IPS-15b (cell line): ENCODE measurements around the gene POMT2.

Source experiments
- H3K27me3 ChIP-seq: one replicate; pipeline ENCODE4 v1.6.1; 2013; ENCODE audit warnings: low read length; ENCODE audit not compliant: control insufficient read depth, insufficient read depth
- H3K36me3 ChIP-seq: one replicate; pipeline ENCODE4 v1.6.1; 2013; ENCODE audit warnings: low read length; ENCODE audit not compliant: control insufficient read depth, insufficient read depth
- H3K4me1 ChIP-seq: one replicate; pipeline ENCODE4 v1.6.1; 2013; ENCODE audit warnings: mild to moderate bottlenecking, low read length; ENCODE audit not compliant: control insufficient read depth, insufficient read depth
- H3K4me3 ChIP-seq: one replicate; pipeline ENCODE4 v1.5.1; 2013; ENCODE audit warnings: low read depth, low read length
- H3K9ac ChIP-seq: one replicate; pipeline ENCODE4 v1.6.1; 2013; ENCODE audit warnings: low read depth, mild to moderate bottlenecking, low read length
- H3K9me3 ChIP-seq: one replicate; pipeline ENCODE4 v1.6.1; 2013; ENCODE audit warnings: mild to moderate bottlenecking, low read length; ENCODE audit not compliant: control insufficient read depth, insufficient read depth

Gene POMT2

GRCh38 chr14:77243853-77244252 is 76.8 kb downstream of the POMT2 start:
- no peak overlapping the region for H3K4me3 ChIP-seq
- H3K36me3 ChIP-seq: peaks cover 9% of the 10 kb centered on the region
- H3K9ac ChIP-seq: no peak overlapping the region
- H3K4me1 ChIP-seq: no peaks in the 10 kb centered on the region
- H3K9me3 ChIP-seq: no peaks in the 10 kb centered on the region
- no peaks in the 10 kb centered on the region for H3K27me3 ChIP-seq

- peaks cover 3% of the 10 kb centered on the region for H3K36me3 ChIP-seq
- no peaks in the 10 kb centered on the region for H3K27me3 ChIP-seq
- no peak overlapping the region for H3K4me3 ChIP-seq
- H3K4me1 ChIP-seq: no peaks in the 10 kb centered on the region
- no peaks in the 10 kb centered on the region for H3K9me3 ChIP-seq
- no peak overlapping the region for H3K9ac ChIP-seq
Observed at GRCh38 chr14:77242752-77243151, 77.9 kb downstream of the POMT2 start.

- Histone ChIP-seq H3K9ac (no peak overlapping the region), H3K36me3 (peaks cover 3% of the 10 kb centered on the region), H3K27me3 (no peaks in the 10 kb centered on the region), H3K4me3 (no peak overlapping the region), H3K9me3 (no peaks in the 10 kb centered on the region), H3K4me1 (no peaks in the 10 kb centered on the region)
Observed at GRCh38 chr14:77241955-77242354, 78.7 kb downstream of the POMT2 start.

- Histone ChIP-seq H3K36me3 (peaks cover 3% of the 10 kb centered on the region), H3K9me3 (no peaks in the 10 kb centered on the region), H3K4me1 (no peaks in the 10 kb centered on the region), H3K4me3 (no peak overlapping the region), H3K9ac (no peak overlapping the region), H3K27me3 (no peaks in the 10 kb centered on the region)
Observed at GRCh38 chr14:77240336-77240915, 80.3 kb downstream of the POMT2 start.

- Histone ChIP-seq H3K4me3 (no peak overlapping the region), H3K9ac (no peak overlapping the region), H3K4me1 (no peaks in the 10 kb centered on the region), H3K36me3 (peaks cover 3% of the 10 kb centered on the region), H3K27me3 (no peaks in the 10 kb centered on the region), H3K9me3 (no peaks in the 10 kb centered on the region)
Observed at GRCh38 chr14:77239412-77239811, 81.3 kb downstream of the POMT2 start.

GRCh38 chr14:77238996-77239395 is 81.7 kb downstream of the POMT2 start:
- H3K9ac ChIP-seq: no peak overlapping the region

GRCh38 chr14:77238356-77238755 is 82.3 kb downstream of the POMT2 start:
- Histone ChIP-seq H3K36me3 (no peaks in the 10 kb centered on the region), H3K4me1 (no peaks in the 10 kb centered on the region), H3K4me3 (no peak overlapping the region), H3K9me3 (no peaks in the 10 kb centered on the region), H3K9ac (no peak overlapping the region), H3K27me3 (no peaks in the 10 kb centered on the region)

More at GRCh38 chr14:77238996-77239395, 81.7 kb downstream of the POMT2 start:
- no peaks in the 10 kb centered on the region for H3K27me3 ChIP-seq
- no peaks in the 10 kb centered on the region for H3K4me1 ChIP-seq
- peaks cover 3% of the 10 kb centered on the region for H3K36me3 ChIP-seq
- H3K4me3 ChIP-seq: no peak overlapping the region
- no peaks in the 10 kb centered on the region for H3K9me3 ChIP-seq

GRCh38 chr14:77236814-77237213 is 83.9 kb downstream of the POMT2 start:
- H3K27me3 ChIP-seq: no peaks in the 10 kb centered on the region
- no peaks in the 10 kb centered on the region for H3K36me3 ChIP-seq

GRCh38 chr14:77231721-77232120 is 89.0 kb downstream of the POMT2 start:
- Histone ChIP-seq H3K4me1 (no peaks in the 10 kb centered on the region), H3K4me3 (no peak overlapping the region), H3K27me3 (no peaks in the 10 kb centered on the region), H3K9me3 (no peaks in the 10 kb centered on the region), H3K9ac (no peak overlapping the region), H3K36me3 (no peaks in the 10 kb centered on the region)

More at GRCh38 chr14:77236814-77237213, 83.9 kb downstream of the POMT2 start:
- H3K4me1 ChIP-seq: no peaks in the 10 kb centered on the region
- H3K4me3 ChIP-seq: no peak overlapping the region
- H3K9ac ChIP-seq: no peak overlapping the region
- H3K9me3 ChIP-seq: no peaks in the 10 kb centered on the region

GRCh38 chr14:77230914-77231313 is 89.8 kb downstream of the POMT2 start:
- H3K4me1 ChIP-seq: no peaks in the 10 kb centered on the region
- no peak overlapping the region for H3K4me3 ChIP-seq
- no peaks in the 10 kb centered on the region for H3K27me3 ChIP-seq
- H3K9me3 ChIP-seq: no peaks in the 10 kb centered on the region
- no peaks in the 10 kb centered on the region for H3K36me3 ChIP-seq
- no peak overlapping the region for H3K9ac ChIP-seq

- H3K4me3 ChIP-seq: no peak overlapping the region
- no peak overlapping the region for H3K9ac ChIP-seq
- H3K27me3 ChIP-seq: no peaks in the 10 kb centered on the region
- no peaks in the 10 kb centered on the region for H3K36me3 ChIP-seq
- no peaks in the 10 kb centered on the region for H3K9me3 ChIP-seq
- peaks cover 6% of the 10 kb centered on the region for H3K4me1 ChIP-seq
Observed at GRCh38 chr14:77228056-77228455, 92.6 kb downstream of the POMT2 start.

GRCh38 chr14:77225892-77226557 is 94.7 kb downstream of the POMT2 start:
- H3K9ac ChIP-seq: no peak overlapping the region
- no peaks in the 10 kb centered on the region for H3K9me3 ChIP-seq

More at GRCh38 chr14:77225892-77226557, 94.7 kb downstream of the POMT2 start:
- Histone ChIP-seq H3K27me3 (no peaks in the 10 kb centered on the region), H3K4me3 (no peak overlapping the region), H3K36me3 (no peaks in the 10 kb centered on the region), H3K4me1 (peaks cover 15% of the 10 kb centered on the region)
